C4-2B (cell line): Measurements from ENCODE around the gene FBXO45.

ENCODE experiments used
- CTCF ChIP-seq: fragments of 450-650 bp; conservative IDR thresholded peaks from 2 replicates; pipeline ENCODE4 v1.5.1; 2017; ENCODE audit warnings: mild to moderate bottlenecking
- ZFX ChIP-seq: fragments of 450-650 bp; IDR thresholded peaks from 2 replicates; pipeline ENCODE4 v1.6.1; 2017

GRCh38 chr3:196559826-196560225 is 8.6 kb upstream of the FBXO45 start:
- TF ChIP-seq CTCF, result no peak
- no peak for TF ChIP-seq ZFX
